ENCODE measurements around the gene DDIT3. TPM values are rescaled to one million over a fixed set of nuclear protein-coding genes. Genes with fewer than 3 reads are reported as not detected.

The DDIT3 gene
- total and polyA plus RNA-seq, 2 of the 13 experiments (the other 11 are each of a cell fraction or from before 2014, with no cell fraction given): 27.5 to 48.7 TPM

DNA sequence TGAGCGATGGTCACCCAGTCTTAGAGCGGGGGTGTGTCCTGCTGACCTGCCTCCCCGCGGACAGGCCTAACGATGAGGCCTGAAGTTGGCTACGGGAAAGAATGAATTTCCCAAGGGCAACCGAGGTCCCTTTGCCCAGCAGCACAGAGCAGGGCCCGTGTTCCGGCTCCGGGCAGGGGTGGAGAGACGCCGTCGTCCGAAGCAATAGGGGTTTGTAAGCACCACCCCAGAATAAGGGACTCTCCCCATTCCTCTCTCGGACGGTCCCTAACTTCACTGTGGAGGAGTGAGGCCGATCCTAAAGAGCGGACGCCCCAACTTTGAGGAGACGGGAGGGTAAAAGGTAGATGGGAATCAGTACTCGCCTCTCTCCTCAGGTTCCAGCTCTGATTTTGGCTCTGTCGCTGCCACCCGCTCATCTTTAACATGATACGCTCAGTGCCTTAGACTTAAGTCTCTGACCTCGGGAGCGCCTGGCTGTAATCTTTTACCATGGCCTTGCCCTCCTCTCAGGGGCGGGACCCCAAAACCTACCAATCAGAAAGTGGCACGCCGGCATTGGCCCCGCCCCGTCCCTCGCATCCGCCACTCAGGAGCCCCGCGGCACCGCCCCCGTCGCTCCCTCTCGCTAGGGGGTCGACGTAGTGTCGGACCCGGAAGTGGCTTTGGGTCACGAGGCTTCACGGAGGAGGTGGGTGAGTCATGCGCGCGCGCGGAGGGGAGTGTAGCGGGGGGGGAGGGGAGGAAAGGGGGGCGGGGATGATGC is at the start of gene DDIT3 (continued):
- TF ChIP-seq SIN3A (IDR thresholded peaks at IDR 0.05; ENCODE audit: borderline replicate concordance, low read depth, low read length) (peak; percentile 71; the same call in 1 of the 2 replicates), GATA4 (IDR thresholded peaks at IDR 0.05; ENCODE audit: borderline replicate concordance, low read depth) (peak; percentile 90), ZSCAN9 (CRISPR knock-in tag; IDR thresholded peaks at IDR 0.05; ENCODE audit: borderline replicate concordance) (peak; percentile 58; the same call in 1 of the 2 replicates), IRF2 (CRISPR knock-in tag; IDR thresholded peaks at IDR 0.05) (peak; percentile 44; the same call in 1 of the 2 replicates), RFXAP (CRISPR knock-in tag; IDR thresholded peaks at IDR 0.05; ENCODE audit: borderline replicate concordance) (0 out of 2 replicates have a peak, but pooled peaks have one; percentile 53), ZNF841 (CRISPR knock-in tag; IDR thresholded peaks at IDR 0.05; ENCODE audit: borderline replicate concordance) (no peak), MED13 (CRISPR knock-in tag; IDR thresholded peaks at IDR 0.05) (0 out of 2 replicates have a peak, but pooled peaks have one; percentile 67), SKI (IDR thresholded peaks at IDR 0.05; ENCODE audit: partially characterized antibody) (peak; percentile 32), ZBTB7B (CRISPR knock-in tag; IDR thresholded peaks at IDR 0.05) (no peak; the same call in 1 of the 2 replicates), MAFG (CRISPR knock-in tag; IDR thresholded peaks at IDR 0.05) (no peak), ISX (CRISPR knock-in tag; conservative IDR thresholded peaks at IDR 0.05) (no peak), ZNF292 (CRISPR knock-in tag; IDR thresholded peaks at IDR 0.05; ENCODE audit: borderline replicate concordance, low read depth) (no peak), MXI1 (IDR thresholded peaks at IDR 0.05; ENCODE audit: borderline replicate concordance, low read depth, low read length) (peak; percentile 55; the same call in 1 of the 3 replicates), ZNF557 (CRISPR knock-in tag; IDR thresholded peaks at IDR 0.05) (0 out of 2 replicates have a peak, but pooled peaks have one; percentile 76), ELF3 (CRISPR knock-in tag; IDR thresholded peaks at IDR 0.05) (peak; percentile 87)
- TF ChIP-seq, protein P1, sequence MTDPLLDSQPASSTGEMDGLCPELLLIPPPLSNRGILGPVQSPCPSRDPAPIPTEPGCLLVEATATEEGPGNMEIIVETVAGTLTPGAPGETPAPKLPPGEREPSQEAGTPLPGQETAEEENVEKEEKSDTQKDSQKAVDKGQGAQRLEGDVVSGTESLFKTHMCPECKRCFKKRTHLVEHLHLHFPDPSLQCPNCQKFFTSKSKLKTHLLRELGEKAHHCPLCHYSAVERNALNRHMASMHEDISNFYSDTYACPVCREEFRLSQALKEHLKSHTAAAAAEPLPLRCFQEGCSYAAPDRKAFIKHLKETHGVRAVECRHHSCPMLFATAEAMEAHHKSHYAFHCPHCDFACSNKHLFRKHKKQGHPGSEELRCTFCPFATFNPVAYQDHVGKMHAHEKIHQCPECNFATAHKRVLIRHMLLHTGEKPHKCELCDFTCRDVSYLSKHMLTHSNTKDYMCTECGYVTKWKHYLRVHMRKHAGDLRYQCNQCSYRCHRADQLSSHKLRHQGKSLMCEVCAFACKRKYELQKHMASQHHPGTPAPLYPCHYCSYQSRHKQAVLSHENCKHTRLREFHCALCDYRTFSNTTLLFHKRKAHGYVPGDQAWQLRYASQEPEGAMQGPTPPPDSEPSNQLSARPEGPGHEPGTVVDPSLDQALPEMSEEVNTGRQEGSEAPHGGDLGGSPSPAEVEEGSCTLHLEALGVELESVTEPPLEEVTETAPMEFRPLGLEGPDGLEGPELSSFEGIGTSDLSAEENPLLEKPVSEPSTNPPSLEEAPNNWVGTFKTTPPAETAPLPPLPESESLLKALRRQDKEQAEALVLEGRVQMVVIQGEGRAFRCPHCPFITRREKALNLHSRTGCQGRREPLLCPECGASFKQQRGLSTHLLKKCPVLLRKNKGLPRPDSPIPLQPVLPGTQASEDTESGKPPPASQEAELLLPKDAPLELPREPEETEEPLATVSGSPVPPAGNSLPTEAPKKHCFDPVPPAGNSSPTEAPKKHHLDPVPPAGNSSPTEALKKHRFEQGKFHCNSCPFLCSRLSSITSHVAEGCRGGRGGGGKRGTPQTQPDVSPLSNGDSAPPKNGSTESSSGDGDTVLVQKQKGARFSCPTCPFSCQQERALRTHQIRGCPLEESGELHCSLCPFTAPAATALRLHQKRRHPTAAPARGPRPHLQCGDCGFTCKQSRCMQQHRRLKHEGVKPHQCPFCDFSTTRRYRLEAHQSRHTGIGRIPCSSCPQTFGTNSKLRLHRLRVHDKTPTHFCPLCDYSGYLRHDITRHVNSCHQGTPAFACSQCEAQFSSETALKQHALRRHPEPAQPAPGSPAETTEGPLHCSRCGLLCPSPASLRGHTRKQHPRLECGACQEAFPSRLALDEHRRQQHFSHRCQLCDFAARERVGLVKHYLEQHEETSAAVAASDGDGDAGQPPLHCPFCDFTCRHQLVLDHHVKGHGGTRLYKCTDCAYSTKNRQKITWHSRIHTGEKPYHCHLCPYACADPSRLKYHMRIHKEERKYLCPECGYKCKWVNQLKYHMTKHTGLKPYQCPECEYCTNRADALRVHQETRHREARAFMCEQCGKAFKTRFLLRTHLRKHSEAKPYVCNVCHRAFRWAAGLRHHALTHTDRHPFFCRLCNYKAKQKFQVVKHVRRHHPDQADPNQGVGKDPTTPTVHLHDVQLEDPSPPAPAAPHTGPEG (CRISPR knock-in tag; IDR thresholded peaks at IDR 0.05): peak; percentile 58; the same call in 1 of the 2 replicates
- TF ChIP-seq, protein P2, sequence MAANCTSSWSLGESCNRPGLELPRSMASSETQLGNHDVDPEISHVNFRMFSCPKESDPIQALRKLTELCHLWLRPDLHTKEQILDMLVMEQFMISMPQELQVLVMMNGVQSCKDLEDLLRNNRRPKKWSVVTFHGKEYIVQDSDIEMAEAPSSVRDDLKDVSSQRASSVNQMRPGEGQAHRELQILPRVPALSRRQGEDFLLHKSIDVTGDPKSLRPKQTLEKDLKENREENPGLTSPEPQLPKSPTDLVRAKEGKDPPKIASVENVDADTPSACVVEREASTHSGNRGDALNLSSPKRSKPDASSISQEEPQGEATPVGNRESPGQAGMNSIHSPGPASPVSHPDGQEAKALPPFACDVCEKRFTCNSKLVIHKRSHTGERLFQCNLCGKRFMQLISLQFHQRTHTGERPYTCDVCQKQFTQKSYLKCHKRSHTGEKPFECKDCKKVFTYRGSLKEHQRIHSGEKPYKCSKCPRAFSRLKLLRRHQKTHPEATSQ (CRISPR knock-in tag; IDR thresholded peaks at IDR 0.05; ENCODE audit: borderline replicate concordance): no peak
- TF ChIP-seq, protein P3, sequence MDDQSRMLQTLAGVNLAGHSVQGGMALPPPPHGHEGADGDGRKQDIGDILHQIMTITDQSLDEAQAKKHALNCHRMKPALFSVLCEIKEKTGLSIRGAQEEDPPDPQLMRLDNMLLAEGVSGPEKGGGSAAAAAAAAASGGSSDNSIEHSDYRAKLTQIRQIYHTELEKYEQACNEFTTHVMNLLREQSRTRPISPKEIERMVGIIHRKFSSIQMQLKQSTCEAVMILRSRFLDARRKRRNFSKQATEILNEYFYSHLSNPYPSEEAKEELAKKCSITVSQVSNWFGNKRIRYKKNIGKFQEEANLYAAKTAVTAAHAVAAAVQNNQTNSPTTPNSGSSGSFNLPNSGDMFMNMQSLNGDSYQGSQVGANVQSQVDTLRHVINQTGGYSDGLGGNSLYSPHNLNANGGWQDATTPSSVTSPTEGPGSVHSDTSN (CRISPR knock-in tag; IDR thresholded peaks at IDR 0.05; ENCODE audit: borderline replicate concordance): no peak
- TF ChIP-seq, protein P4, sequence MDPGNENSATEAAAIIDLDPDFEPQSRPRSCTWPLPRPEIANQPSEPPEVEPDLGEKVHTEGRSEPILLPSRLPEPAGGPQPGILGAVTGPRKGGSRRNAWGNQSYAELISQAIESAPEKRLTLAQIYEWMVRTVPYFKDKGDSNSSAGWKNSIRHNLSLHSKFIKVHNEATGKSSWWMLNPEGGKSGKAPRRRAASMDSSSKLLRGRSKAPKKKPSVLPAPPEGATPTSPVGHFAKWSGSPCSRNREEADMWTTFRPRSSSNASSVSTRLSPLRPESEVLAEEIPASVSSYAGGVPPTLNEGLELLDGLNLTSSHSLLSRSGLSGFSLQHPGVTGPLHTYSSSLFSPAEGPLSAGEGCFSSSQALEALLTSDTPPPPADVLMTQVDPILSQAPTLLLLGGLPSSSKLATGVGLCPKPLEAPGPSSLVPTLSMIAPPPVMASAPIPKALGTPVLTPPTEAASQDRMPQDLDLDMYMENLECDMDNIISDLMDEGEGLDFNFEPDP (CRISPR knock-in tag; conservative IDR thresholded peaks at IDR 0.05): 0 out of 2 replicates have a peak, but pooled peaks have one; percentile 91

Measured in HepG2 (cell line).